HTR-8/SVneo (cell line): ENCODE data around the gene MAP2K1.
"Not testable (repeated sequence)": the region's sequence is repeated elsewhere in the genome, so short reads cannot be mapped to it uniquely, and the experiment has no call there.

Experiments used
- DNase-seq: peaks from one replicate; pipeline ENCODE4 v3.0.0; 2011; ENCODE audit warnings: low spot score, mixed read lengths; ENCODE audit not compliant: insufficient read length
- FAIRE-seq: peaks from 2 replicates; lab custom pipeline; 2011; peaks lifted over from hg19 to GRCh38; lab: Jason Lieb, UNC

The MAP2K1 gene

GRCh38 chr15:66419471-66419870 lies 32.8 kb downstream of the MAP2K1 start:
- no peak for DNase-seq

GRCh38 chr15:66422347-66422746 lies 35.6 kb downstream of the MAP2K1 start:
- no peak for FAIRE-seq
- DNase-seq, result no peak

More at GRCh38 chr15:66419471-66419870, 32.8 kb downstream of the MAP2K1 start:
- FAIRE-seq, result no peak

GRCh38 chr15:66423149-66423548 lies 36.4 kb downstream of the MAP2K1 start:
- FAIRE-seq (no peak), DNase-seq (no peak)

GRCh38 chr15:66424963-66425612 lies 38.4 kb downstream of the MAP2K1 start:
- DNase-seq, result no peak
- FAIRE-seq, result no peak

- no peak for FAIRE-seq
- DNase-seq, result no peak
These were observed 39.1 kb downstream of the MAP2K1 start for GRCh38 chr15:66425837-66426236.

GRCh38 chr15:66429117-66429516 lies 42.4 kb downstream of the MAP2K1 start:
- DNase-seq (no peak), FAIRE-seq (no peak)

GRCh38 chr15:66429546-66429945 lies 42.8 kb downstream of the MAP2K1 start:
- DNase-seq (no peak), FAIRE-seq (no peak)

GRCh38 chr15:66430627-66431255 lies 44.0 kb downstream of the MAP2K1 start:
- FAIRE-seq (no peak), DNase-seq (no peak)

- no peak for FAIRE-seq
- no peak for DNase-seq
These were observed 47.0 kb downstream of the MAP2K1 start for GRCh38 chr15:66433726-66434125.

- FAIRE-seq (no peak), DNase-seq (no peak)
These were observed 53.8 kb downstream of the MAP2K1 start for GRCh38 chr15:66440501-66440900.

GRCh38 chr15:66452420-66452819 lies 65.7 kb downstream of the MAP2K1 start:
- DNase-seq, result no peak
- FAIRE-seq, result no peak

GRCh38 chr15:66452971-66453580 lies 66.4 kb downstream of the MAP2K1 start:
- no peak for FAIRE-seq
- no peak for DNase-seq

- FAIRE-seq (no peak), DNase-seq (no peak)
These were observed 67.4 kb downstream of the MAP2K1 start for GRCh38 chr15:66454143-66454542.

GRCh38 chr15:66456211-66456610 lies 69.5 kb downstream of the MAP2K1 start:
- DNase-seq (no peak), FAIRE-seq (no peak)

- FAIRE-seq (no peak), DNase-seq (no peak)
These were observed 73.3 kb downstream of the MAP2K1 start for GRCh38 chr15:66459818-66460615.

- FAIRE-seq, DNase-seq: not testable (repeated sequence)
These were observed 74.6 kb downstream of the MAP2K1 start for GRCh38 chr15:66461294-66461693.

GRCh38 chr15:66461917-66462316 lies 75.2 kb downstream of the MAP2K1 start:
- no peak for DNase-seq
- no peak for FAIRE-seq

- DNase-seq, result no peak
- FAIRE-seq, result no peak
These were observed 75.9 kb downstream of the MAP2K1 start for GRCh38 chr15:66462627-66463026.

GRCh38 chr15:66465294-66465693 lies 78.6 kb downstream of the MAP2K1 start:
- not testable (repeated sequence) for DNase-seq, FAIRE-seq

- DNase-seq, FAIRE-seq: not testable (repeated sequence)
These were observed 80.7 kb downstream of the MAP2K1 start for GRCh38 chr15:66467162-66468040.
